ENCODE results near the gene UBE2V1.
"Not testable (repeated sequence)": the region's sequence is repeated elsewhere in the genome, so short reads cannot be mapped to it uniquely, and the experiment has no call there.

The UBE2V1 gene

DNA sequence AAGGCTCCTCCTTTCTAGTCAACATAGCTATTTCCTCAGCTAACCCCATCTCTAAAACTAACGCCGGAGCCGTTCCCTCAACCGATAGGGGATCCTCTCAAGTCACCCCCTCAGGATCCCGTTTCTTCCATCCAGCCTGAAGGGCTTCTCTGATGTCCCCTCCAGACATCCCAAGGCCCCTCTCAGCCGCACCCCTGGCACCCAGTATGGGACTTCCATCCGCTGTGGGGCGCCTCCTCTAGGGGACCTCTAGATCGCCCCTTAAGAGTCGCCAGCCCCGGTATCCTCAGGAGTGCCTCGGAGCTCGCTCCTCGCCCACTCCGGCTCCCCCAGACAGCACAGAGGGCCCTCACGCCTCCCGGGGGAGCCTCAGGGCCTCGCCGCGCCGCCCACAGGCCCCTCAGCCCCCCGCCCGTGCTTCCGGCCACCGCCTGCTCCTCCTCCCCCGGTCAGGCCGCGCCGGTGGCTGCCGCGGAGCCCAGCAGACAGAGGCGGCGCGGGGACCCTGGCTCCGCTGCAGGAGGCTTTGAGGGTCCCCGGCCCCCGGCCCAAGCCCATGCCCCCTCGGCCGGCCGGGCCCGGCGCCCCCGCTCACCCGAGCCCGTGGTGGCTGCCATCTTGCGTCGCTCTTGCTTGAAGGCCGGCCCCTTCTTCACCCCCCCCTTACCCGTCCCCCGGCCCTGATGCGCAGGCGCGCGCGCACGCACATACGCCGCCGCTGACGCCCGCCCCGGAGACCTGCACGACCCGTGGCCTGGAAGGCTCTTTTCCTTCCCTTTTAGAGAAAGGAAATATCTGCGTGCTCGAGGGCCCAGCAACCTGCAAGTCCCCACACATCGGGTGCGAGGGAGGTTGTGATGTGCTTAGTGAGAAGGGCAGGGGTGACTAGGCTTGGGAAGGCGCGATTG is at the start of gene UBE2V1:
Gene UBE2V1, minus strand, starts transcription at position 639 of the 908 bp plus-strand sequence. Its CDS starts 22 bp downstream, at position 617.
- DNase-seq = peak; percentile 94

DNA sequence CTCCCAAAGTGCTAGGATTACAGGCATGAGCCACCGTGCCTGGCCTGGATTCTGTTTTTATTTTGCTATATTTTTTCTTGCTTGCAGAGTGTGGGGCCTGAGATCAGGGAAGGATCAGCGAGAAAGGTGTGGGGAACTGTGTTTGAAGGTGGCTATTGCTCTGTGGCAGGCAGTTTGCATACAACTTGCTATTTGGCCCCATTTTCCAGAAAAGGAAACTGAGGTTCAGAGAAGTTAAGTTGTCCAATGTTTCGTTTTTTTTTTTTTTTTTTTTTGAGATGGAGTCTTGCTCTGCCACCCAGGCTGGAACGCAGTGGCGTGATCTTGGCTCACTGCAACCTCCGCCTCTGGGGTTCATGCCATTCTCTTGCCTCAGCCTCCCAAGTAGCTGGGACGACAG is 48.5 kb upstream of the UBE2V1 start:
- DNase-seq = not testable (repeated sequence)

DNA sequence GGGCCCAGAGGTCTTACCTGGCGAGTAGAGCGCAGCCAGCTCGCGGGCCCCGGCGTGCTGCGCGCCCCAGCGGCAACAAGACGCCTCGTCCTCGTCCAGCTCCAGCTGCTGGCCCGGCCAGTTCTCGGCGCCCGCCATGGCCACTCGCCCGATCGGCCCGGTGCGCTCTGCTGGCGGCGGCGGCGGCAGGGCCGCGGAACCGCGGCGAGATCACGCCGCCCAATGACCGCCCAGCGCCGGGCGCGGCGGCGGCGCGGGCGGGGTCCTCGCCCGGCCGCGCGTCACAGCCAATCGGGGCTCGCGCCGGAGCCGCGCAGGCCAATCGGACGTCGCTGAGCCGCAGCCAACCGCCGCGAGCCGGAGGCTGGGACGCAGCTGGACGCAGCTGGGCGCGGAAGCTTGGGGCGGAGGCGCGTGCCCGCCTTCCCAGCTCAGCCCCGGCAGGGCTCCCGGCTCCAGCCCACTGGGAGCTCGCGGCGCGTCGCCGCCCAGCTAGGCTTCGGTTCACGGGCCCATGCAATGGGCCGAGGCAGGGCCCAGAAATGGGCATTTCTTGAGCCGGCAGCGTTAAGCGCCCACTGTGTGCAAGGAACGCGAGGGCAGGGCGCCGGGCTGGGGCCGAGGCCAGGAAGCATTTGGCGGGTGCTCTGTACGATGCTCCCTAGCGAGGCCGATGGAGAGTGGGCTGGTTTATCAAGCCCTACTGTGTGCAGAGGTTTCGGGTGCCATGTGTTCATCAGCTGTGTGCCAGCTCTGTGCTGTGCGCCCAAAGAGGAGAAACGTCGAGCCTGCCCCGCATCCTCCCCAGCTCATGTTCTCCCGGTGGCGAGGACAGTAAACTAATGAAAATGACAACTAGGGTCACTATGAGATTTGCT is 40.8 kb upstream of the UBE2V1 start, which contains the start of gene PEDS1:
Gene PEDS1, minus strand, starts transcription at position 224 of the 878 bp plus-strand sequence. Its CDS starts 86 bp downstream, at position 138.
- peak; percentile 91 for DNase-seq

DNA sequence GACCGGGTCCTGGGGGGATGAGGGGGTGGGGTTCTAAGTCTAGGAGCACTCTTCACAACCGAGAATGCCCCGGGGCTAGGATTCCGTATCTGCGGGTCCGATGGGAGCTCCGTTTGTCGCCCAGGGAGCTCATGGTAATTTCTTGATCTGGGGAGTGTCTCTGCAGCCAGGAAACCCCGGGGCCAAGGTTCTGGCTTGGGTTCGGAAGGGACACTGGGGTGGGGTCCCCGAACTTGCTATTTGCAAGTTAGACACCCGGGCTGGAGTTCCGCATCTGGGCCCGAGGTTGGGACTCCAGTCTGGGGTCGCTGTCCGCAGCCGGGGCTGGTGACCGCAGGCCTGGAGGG is 40.2 kb upstream of the UBE2V1 start:
- no peak for DNase-seq

- DNase-seq = no peak
Measured at GRCh38 chr20:50152394-50153152, 39.6 kb upstream of the UBE2V1 start.

GRCh38 chr20:50151034-50151743 is 38.2 kb upstream of the UBE2V1 start:
- DNase-seq = no peak

DNA sequence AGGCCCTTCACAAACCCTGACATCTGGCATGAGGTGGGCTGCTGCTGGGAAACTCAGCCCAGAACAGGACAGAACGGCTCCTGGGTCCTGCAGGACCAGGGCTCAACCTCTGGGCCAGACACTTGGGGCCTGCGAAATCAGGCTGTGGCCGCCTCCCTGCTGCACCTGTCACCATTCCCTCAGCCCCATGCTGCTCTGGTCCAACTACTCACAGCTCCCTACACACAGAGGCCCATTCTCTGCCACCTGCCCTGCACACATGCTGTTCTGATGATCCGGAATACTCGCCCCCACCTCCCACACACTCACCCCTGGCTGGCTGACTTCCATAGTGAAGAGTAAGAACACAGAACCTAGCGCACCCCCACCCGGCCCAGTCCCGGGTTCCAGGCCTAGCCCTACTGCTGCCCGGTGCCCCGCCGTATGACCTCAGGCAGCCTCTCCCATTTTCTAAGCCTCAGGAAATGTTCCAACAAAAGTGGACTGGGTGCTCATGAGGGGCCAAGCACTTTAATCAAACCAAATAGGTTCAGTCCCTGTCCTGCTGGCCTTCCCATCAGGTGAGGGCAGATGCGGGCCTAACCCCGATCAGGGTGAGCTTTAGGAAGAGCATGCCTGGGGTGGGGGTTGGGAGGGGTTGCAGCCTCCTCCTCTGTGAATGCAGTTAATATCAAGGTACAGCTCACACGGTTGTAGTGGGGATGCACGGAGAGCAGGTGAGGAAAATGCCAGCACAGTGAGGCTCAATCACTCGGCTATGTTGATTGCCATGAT is 36.7 kb upstream of the UBE2V1 start:
- no peak for DNase-seq

DNA sequence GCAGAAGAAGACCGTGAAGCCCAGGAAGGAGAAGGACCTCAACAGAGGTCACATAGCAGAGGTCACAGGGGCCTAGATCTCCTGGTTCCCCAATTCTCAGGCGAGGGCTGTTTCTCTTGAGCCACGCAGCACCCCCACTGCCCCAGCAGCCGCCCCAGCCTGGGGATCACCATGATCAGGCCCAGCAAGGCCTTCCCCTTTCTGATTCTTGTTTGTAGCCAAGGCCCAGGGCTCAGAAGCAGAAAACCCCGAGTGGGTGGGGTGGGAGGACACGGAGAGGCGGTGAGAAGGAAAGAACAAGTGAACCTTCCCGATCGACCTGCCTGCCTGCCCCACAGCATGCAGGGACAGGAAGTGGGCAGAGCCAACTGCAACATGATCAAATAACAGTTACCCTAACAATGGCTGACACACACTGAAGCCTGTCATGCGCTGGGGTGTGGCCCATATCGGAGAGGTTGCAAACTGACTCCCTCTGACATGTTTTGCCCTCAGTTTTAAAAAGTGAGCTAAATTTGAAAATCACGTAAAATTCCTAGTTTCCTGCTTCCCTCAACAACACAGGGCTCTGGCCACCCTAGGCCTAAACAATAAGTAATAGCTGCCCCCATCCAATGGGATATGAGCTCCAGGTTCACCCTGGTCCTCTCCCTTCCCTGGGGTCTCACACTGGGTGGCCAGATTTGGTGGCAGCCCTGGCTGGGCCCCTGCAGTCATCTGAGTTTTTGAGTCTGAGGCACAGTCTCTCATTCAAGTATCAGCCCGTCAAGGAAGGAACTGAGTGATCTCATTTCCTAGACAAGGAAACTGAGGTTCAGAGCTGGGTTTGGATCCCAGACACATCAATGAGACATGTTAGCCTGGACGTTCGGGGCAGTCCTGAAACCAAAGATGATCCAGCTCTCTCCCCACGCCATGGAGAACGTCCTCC is 34.0 kb upstream of the UBE2V1 start:
- DNase-seq = no peak

GRCh38 chr20:50146214-50146613 is 33.3 kb upstream of the UBE2V1 start:
- no peak for DNase-seq

GRCh38 chr20:50145566-50145965 is 32.6 kb upstream of the UBE2V1 start:
- no peak for DNase-seq

GRCh38 chr20:50144362-50144761 is 31.4 kb upstream of the UBE2V1 start:
- no peak for DNase-seq

- DNase-seq = no peak
Measured at GRCh38 chr20:50142812-50143211, 29.9 kb upstream of the UBE2V1 start.

DNA sequence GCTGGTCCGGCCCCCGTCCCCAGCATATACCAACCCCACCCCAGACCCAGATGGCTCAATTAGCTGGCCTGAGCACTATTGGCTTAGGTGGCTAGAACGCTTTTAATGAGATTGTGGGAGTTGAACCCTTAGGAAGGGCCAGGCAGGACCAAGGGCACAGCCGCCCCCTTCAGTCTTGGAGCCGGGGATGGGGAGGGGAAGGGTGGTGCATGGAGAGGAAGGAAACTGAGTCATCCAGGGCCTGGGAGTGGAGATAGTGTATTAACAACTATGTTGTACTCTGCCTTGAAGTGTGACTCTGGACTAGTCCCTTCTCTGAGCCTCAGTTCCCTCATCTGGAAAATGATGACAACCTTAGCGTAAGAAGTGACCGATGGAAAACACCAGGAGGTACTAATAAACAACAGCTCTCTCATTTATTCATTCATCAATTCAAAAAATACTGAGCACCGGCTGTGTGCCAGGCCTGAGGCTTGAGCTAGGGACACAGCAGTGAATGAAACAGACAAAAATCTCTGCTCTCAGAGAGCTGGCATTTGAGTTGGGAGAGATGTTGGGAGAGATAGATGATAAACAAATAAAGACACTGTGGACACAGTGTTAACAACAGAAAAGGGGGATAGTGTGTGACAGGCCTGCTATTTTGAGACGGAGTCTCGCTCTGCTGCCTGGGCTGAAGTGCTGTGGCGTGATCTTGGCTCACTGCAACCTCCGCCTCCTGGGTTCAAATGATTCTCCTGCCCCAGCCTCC is 29.0 kb upstream of the UBE2V1 start:
- DNase-seq = no peak

DNA sequence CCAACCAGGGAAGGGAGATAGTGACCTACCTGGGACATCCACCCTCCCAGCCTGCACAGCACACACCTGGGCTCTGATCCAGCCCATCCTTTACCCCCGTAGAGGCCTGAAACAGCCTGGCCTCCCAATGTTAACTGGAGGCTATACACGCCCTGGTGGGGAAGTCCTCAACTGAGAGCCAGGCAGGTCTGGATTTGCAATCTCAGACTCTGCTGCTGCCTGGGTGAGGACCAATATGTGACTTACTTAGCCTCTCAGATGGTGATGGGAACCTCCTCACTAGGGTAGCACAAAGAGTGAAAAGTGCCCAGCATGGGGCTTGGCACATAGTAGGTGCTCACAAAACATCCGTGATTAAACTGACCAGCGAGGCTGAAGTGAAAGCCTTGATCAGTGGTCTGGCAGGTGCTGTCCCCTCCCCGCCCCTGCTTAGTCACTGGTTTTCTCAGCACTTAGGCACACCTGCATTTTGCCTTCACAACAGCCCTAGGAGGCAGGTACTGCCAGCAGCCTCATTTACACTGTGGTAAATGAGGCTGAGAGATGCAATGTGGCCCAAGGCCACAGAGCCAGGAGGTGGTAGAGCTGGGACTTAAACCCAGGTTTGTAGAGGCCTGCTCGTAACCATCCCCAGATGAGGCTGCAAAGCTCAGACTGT is 28.2 kb upstream of the UBE2V1 start:
- no peak for DNase-seq

- no peak for DNase-seq
Measured at GRCh38 chr20:50140339-50140859, 27.4 kb upstream of the UBE2V1 start.

DNA sequence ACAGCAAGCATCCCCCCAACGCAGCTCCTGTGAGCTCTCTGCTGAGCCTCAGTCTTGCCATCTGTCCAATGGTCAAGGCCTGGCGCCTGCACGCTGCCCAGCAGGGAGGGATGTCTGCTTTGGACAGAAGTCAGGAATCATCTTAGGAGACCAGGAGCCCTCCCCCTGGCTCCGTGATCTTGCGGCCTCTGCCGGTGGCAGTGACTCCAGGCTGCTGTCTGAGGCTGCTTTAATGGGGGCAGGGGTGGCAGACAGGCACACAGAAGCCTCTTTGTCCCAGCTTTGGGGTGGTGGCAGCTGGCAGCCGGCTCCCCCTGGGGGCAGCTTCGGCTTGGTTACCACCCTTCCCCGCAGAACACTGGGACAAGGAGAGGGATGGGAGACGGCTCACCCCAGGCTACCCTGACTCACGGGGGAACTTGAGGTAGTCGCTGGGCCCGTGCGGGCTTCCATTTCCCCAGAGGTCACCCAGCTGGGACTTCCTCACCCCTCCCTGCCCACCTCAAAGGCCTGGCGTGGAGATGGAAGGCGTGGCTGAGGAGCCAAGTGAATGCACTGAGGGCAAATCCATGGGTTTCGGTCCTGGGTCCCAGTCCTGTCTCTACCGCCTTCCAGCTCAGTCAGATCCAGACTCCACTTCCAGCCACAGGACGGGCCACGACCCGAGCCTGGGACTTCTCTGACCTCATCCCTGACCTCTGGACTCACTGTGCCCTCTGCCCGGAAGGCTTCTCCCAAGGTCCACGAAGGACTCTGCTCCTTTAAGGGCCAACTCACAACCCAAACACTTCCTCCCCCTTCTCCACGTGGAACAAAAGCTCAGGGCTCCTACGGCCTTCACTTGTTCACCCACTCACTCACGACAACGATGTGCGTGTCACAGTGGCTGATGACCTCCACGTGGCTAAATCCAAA is 25.8 kb upstream of the UBE2V1 start:
- DNase-seq = peak; percentile 37

- no peak for DNase-seq
Measured at GRCh38 chr20:50138120-50138478, 25.1 kb upstream of the UBE2V1 start.

- DNase-seq = not testable (repeated sequence)
Measured at GRCh38 chr20:50137702-50138101, 24.8 kb upstream of the UBE2V1 start.

Data from NCI-H2171 (cell line).